NCI-H1417 treated with DMSO at 0.1 percent for 48 hours (cell line): ENCODE results near the gene PRKCA.
A peak's percentile ranks its signal among the peaks of the same experiment; 100 is the strongest.
"Not testable (repeated sequence)": the region's sequence is repeated elsewhere in the genome, so short reads cannot be mapped to it uniquely, and the experiment has no call there.

Source experiments
- DNase-seq: peaks from one replicate; lab custom pipeline; 2025; lab: John Stamatoyannopoulos, UW

Gene PRKCA

DNA sequence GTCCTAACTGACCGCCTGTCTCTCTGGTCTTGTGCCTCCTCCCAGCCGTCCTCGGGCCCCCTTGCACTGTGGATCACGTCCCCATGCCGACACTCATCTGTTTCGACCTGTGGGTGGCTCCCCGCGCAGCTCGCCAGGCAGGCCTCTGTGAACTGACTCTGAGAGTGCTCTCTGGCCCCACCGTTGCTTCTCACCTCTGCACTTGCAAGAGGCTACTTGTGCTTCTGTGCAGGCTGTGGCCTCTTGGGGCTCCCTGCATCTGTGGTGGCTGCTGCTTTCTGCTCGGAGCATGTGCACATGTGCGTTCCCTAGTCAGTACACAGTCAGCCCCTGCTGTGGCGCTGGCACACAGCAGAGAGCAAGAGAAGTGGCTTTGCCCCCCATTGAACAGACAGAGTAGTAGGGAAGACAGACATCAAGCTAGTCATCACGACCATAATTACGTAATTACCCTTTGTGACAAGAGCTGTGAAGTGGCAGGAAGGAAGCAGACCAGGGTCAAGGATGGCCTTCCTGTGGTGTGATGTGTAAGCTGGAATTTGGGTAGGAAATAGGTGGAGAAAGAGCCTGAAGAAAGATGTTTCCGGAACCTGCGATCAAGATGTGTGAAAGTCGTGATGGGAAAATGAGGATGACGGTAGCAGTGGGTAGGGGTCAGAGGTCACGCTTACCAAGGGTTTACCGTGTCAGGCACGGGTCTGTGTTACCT is 276.5 kb downstream of the PRKCA start:
- DNase-seq, result peak; percentile 11

DNA sequence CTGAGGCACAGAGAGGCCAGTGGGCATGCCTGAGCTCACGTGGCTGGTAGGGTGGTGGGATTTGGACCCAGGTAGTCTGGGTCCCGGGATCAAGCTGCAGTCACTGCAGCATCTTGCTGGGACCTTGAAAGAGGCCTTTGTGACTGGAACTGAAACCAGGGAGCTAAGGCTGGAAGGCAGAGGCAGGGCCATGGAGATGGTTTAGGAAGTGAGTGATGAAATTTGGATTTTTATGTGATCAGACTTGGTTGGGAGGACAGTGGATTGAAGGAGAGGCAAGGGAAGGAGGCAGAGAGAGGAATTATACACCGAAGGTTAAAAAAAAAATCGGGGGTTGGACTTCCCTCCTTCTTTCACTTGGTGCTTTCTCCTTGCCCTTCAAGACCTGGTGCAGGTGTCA is 277.1 kb downstream of the PRKCA start:
- no peak for DNase-seq

DNA sequence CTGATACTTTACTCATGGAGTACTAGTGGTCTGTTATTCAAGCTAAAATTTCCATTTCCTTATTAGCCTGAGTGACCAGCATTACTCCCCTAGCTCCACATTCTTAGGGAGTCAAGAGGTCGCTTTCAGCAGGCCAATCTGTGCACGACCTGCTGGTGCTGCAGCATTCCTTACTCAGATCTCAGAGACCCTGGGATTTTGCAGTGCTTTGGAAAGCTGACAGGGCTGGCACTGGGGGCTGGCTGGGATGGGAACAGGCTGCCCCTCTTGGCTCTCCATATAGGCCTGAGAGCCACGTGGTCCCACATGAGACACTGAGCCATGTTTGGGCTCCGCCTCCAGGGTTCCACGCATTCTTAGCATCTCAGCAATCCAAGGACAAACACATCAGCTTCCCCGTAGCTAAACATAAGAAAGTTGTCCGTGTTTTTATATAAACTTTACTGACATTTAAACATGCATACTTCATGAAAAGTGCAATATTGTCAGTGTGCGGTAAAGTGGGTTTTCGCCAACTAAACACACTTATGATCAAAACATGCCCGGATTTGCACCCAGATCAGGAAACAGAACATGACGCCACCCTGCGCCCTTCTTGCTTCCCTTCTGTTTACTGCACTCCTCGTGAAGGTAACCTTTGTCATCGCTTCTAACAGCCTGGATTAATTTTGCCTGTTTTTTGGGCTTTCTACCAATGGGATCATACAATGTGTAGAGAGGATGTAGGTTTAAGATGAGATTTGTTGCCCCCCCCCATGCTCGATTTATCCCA is 278.0 kb downstream of the PRKCA start:
- DNase-seq, result no peak

DNA sequence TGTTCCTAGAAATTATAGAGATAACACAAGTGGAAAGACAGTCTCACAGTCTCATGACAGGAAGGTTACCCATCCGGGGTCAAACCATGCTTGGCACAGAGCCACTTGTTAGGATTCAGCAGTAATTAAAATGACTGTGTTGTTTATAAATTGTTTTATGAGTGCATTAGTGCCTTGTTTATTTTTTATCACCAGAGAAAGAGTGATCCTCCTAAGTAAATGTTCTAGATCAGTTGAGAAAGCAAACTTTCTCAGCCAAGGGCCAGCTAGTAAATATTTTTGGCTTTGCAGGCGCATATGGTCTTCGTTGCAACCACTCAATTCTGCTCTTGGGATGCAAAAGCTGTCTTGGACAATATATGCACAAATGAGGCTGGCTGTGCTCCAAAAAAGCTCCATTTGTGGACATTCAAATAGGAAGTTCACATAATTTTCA is 278.6 kb downstream of the PRKCA start:
- no peak for DNase-seq

DNA sequence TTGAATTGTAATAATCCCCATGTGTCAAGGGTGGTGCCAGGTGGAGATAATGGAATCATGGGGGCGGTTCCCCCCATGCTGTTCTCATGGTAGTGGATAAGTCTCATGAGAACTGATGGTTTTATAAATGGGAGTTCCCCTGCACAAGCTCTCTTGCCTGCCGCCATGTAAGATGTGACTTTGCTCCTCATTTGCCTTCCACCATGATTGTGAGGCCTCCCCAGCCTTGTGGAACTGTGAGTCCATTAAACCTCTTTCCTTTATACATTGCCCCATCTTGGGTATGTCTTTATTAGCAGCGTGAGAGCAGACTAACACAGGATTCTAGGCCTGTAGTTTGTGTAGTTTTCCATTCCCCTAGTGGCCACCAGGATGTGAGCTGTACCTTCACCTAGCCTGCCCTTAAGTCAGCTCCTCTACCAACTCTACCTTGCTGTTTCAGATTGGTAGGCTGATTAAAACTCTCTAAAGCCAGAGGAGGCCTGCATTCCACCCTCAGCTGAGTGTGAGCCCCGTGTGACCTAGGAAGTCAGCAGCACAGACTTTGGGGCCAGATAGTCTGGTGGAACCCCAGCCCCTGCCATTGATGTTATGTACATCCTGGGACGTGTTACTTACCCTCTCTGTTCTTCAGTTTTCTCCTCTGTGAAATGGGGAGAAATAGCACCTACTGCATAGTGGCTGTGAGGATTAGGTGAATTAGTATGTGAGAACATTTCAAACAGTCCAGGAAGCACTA is 280.1 kb downstream of the PRKCA start:
- no peak for DNase-seq

DNA sequence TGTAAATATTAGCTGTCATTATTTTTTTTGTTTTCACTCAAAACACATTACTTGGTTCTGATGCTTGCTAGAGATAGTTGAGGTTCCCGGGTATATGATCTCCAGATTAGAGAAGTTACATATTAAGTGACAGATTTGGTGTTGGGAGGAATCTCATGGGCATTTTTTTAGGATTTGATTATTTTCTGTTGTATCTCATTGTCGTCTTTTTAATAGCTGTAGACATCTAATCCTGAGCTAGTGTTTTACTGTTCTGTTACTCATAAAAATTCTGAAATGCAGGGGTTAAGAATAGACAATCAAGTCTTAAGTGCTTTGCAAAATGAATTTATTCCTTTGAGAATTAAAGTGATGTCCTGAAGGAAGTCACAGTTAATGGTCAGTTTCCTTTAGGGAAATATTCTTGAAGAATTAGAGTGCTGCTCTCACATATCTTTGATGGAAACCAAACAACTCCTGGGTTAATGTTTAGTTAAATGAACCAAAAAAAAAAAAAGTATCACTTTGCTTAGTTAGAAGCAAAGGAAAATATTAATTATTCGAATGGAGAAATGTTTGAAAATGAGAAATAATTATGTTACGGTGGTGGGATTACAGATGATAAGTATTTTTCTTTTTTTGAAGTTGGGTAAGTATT is 280.8 kb downstream of the PRKCA start:
- no peak for DNase-seq

DNA sequence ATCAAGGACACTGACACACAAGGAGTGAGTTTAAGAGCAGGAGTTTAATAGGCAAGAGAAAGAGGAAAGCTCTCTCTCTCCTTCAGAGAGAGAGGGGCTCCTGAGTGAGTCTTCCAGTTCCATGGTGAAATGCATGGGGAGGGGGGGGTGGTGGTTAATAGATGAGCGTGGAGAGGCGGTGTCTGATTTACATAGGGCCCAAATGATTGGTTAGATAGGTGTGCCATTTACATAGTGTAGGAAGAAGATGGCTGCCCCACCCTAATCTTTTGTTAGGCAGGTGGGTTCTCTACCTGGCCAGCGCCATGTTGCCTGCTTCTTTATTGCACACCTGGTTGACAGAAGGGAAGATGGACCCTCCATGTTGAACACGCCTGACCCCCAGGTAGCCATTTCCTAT is 282.5 kb downstream of the PRKCA start:
- no peak for DNase-seq

DNA sequence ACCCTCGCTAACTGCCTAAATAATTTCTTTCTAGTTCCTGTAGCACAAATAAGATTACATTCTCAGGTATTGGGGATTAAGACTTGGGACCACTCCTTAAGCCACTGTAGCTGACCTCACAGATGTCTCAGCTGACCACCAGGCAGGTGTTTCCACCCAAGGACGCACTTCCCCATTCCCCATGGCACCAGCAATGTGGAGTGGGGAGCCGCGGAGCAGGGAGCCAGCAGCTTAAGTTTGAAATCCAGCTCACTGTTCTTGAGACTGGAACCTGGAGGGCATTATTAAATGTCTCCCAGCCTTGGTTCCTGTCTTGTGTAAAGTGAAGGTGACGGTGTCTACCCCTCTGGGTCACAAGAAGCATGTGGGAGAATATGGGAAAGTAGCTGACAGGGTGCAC is 283.1 kb downstream of the PRKCA start:
- DNase-seq, result no peak

DNA sequence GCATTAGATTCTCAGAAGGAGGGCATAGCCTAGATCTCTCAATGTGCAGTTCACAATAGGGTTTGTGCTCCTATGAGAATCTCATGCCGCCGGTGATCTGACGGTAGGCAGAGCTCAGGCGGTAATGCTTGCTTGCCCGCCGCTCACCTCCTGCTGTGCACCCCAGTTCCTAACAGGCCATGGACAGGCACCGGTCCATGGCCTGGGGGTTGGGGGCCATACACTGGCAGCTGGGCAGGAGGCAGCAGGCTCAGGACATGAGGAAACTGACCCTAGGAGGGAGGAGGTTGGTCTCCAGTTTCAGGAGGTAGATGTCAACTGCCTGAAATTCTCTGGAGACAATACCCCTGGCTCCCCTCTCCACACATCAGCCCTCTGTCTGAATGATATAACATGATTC is 287.5 kb downstream of the PRKCA start:
- no peak for DNase-seq

DNA sequence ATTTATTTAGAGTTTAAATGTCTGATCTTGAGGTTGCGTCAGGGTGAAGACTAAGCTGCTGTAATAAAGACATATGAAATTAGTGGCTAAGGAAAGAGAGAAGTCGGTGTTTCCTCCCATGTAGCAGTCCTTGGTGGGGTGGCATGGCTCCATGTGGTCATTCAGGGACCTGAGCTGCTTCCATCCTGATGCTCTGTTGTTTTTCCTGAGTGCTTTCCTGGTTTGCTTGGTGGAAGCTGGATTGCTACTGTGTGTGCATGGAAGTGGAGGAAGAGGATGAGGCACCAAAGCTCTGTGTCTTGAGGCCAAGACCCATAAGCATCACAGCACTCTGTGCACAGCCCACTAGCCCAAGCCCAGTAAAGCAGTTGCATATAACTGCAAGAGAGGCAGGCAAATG is 290.7 kb downstream of the PRKCA start:
- no peak for DNase-seq

DNA sequence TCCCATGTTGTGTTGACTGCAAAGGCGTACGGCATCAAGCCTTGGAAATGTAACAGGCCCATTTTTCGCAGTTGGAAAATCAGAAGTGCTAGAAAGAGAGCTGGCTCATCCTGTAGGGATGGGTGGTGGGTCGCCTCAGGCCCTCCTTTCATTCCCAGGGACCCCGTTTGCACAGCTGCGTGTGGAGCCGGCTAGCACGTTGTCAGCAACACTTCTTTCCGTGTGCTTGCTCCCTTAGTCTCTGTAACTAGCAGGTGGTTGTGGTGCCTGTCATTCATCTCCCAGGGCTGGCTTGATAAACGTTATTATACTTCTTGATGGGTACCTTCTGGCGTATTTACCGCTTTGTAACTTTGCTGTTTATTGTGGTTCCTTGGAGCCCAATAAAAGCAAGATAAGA is 293.5 kb downstream of the PRKCA start:
- DNase-seq, result no peak

DNA sequence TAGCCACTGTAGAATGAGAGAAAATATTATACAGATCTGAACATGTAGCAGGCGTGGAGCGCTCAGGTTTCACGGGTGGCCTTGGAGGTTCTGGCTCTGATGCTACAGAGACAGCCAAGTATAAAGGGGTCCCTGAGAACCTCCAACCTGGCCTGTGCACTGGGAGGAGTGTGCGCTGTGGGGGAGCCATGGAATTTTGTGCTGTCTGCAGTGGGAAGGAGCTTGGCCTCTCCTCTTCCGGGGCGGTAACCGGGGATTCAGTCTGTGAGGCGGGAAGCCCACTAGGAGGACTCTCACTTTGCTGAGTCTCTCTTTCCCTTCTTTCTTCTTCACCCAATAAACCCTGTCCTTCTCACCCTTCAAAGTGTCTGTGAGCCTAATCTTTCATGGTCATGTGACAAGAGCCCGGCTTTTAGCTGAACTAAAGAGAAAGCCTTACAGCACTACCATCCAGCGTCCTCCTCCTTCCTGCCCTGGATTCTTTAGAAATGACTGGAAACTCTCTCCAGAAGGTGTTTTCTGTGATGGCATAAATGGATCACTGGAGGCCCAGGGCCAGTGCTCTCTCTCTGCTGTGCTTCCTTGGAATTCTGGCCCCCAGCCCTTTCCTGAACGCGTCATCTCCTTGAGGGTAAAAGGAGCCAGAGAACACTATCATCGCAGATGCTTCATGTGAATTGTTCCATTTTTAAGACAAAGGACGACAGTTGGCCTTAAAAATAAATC is 300.4 kb downstream of the PRKCA start:
- DNase-seq, result no peak

DNA sequence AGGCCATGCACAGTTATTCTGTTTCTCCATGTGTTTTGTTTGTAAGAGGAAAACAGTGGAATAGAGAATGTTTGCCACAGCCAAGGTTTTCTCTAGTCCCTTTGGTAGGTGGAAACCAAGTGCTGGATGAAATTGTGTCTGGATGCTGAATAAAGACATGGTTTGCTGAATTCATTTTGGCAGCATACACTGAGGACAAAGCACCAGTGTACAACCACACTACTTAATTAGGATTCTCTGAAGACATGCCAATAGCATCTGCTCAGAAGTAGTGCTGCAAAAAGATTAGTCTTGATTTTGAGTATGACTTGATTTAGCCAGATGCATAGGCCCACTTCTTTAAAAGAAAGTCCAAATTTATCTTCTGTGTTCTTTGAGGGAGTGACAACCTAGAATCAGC is 302.0 kb downstream of the PRKCA start:
- DNase-seq, result no peak

DNA sequence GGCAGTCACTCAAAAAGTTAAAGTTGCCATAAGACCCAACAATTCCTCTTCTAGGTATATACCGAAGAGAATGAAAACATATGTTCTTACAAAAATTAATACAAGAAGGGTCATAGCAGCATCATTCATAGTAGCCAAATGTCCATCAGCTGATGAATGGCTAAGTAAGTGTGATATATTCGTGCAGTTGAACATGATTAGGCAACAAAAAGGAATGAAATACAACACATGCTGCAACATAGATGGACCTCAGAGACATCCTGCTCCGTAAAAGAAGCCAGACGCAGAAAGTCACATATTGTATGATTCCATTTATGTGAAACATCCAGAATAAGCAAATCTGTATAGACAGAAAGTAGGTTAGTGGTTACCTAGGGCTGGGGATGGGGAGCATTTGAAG is 303.1 kb downstream of the PRKCA start:
- DNase-seq, result no peak

DNA sequence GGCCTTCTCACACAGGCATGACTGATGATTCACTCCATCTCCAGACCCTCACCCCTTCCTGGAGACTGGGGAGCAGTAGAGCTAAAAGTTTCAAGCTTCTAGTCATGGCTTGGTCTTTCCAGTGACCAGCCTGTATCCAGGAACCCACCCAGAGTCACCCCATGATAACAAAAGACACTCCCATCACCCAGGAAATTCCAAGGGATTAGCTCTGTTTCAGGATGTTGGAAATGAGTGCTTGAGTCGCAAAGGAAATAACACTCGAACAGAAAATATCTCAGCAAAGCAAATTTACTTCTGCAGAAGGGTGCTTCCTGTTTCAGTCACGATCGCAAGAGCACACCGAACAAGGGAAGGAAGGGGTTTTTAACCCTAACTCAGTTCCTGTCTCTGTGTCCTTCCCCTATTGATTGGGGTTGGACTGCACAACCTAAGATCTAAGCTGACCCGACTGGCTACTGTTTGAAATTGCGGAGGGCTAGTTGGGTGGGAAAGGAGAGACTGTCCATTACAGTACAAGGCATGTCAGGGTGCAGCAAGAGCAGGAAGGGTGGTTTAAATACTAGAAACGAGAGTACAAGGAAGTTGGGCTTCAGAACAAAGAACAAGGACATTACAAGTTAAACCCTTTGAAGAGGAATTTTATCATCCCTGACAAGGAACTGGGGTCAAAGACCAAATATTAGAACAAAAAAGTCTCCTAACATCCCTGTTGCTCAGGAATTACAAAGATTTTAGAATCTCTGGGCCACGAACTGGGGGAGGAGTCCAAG is 308.1 kb downstream of the PRKCA start:
- no peak for DNase-seq

DNA sequence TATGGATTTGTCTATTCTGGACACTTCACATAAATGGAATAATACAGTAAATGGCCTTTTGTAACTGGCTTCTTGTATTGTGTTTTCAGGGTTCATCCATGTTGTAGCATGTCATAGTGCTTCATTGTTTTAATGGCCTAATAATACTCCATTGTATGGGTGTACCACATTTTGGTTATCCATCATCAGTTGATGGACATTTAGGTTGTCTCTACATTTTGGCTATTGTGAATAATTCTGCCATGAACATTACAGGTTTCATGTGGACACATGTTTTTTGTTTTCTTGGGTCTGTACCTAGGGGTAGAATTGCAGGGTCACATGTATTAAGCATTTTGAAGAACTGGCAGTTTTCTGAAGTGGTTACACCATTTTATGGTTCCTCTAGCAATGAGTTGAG is 309.0 kb downstream of the PRKCA start:
- no peak for DNase-seq

DNA sequence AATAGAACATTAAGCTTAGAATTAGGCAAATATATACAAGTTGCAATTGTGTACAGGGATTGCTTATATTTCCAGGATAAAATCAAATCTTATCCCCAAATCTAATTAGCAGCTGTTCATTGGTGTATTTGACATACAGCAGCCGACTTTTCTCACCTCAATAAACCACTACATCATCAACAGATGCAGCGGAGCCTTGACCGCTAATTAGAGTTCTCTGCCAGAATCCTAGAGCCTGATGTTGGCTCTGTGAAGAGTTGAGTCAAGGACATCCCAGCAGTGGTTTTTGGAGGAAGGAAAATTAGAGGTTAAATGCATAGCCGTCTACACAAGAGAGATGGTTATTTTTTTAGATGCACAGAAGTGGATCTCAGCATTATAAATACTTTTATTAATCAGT is 310.6 kb downstream of the PRKCA start:
- no peak for DNase-seq

DNA sequence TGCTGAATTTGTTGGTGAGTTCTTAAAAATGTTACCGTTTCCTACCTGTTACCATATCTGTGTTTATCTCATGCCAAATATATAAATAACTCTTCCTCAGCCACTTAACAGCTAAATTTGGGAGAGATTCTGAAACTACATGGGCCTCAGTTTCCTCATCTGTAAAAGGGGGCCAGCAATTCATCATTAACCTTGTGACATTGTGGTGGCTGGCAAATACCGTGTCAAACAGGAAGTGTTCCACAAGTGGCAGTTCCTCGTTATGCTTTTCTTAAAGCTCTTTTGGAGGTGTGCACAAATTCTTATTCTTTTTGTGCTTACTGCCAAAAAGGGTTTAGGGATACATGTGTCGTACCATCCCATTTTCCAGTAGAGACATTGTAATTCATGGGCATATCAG is 312.1 kb downstream of the PRKCA start:
- DNase-seq, result no peak

DNA sequence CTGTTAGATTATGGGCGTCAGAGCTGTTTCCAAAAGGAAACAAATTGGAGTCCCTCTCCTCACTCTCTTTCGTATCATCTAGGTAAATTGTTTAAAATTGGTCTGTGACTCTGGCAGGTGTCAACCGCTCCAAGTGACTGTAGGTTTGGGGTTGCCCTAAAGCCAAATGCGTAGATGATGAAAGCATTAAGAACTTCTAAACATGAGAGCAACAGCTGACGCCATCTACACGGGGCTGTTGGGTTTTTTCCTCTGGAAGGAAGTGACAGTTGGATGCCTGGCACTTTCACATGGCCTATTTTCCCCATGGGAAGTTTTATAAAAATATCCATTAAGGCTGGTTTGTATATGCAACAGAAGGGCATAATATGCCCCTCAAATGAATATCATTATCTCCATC is 316.8 kb downstream of the PRKCA start:
- DNase-seq, result no peak

DNA sequence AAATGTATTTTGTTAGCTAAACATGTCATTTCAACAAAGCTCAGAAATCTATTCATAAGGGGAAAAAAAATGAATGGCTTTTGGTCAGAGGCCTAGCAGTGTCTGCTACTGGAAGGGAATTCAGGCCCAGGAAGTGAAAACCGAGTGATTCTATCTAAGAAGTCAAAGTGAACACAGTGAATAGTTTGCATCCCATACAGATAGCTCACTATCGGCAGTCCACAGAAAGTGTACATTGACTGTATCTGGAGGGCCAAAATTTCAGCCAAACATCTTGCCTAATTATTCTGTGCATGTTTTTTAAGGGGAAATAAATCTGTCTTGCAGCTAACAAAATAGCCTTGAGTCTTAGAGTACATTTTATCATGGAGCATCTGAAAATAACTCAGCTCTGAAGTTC is 318.1 kb downstream of the PRKCA start:
- DNase-seq, result no peak

DNA sequence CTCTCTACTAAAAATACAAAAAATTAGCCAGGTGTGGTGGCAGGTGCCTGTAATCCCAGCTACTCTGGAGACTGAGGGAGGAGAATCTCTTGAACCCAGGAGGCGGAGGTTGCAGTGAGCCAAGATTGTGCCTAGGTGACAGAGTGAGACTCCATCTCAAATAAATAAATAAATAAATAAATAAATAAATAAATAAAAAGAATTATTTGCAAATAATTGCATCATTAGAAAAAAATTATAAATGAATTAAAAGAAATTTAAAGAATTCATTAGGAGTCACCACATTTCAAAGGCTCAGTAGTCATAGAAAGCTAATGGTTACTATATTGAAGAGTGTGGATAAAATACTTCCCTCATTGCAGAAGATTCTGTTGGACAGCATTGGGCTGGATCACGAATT is 322.2 kb downstream of the PRKCA start:
- DNase-seq, result not testable (repeated sequence)
